ENCODE data around the gene CDSN. TPM values are rescaled to one million over a fixed set of nuclear protein-coding genes. Genes with fewer than 3 reads are reported as not detected.

CDSN gene
- total and polyA plus RNA-seq, 2 of the 4 experiments (the other 2 are of a cell fraction): not detected

DNA sequence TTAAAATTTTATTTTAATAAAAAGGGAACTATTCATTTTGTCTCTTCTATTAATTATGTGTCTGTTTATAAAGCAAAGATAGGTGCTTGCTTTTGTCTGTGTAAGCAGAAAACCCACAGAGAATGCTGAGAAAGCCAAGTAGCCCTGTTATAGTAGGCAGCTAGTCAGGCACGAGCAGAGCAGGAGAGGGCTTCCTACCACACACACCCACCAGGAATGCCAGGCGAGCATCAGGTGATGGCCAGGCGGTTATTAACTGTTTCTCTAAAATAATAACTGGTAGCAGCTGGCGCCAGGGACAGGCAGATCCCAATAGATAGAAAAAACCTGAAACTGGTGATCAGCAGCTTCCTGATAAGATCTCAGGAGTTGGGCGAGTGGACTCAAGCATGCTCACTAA lies 23.6 kb downstream of the CDSN start:
- Histone ChIP-seq H3K23ac (ENCODE audit: low read depth, low read length) (no peak overlapping the region), H2BK120ac (ENCODE audit: low read depth, low read length) (no peak overlapping the region), H2AFZ (replicated peaks; ENCODE audit: low read length, poor library complexity) (no peak overlapping the region), H4K8ac (ENCODE audit: low read depth in 2 of 2, low read length in 2 of 2) (no peak overlapping the region), H2BK15ac (ENCODE audit: low read depth, low read length) (no peak overlapping the region), H3K14ac (replicated peaks; ENCODE audit: low read depth, low read length) (no peak overlapping the region), H3K79me1 (ENCODE audit: low read depth in 1 of 2, low read length in 2 of 2) (no peaks in the 10 kb centered on the region), H3K4me2 (ENCODE audit: low read depth, low read length) (no peak overlapping the region), H3K18ac (ENCODE audit: low read depth, low read length) (no peak overlapping the region), H3K4me1 (ENCODE audit: control insufficient read depth, insufficient read depth, low read length) (no peaks in the 10 kb centered on the region), H3K27me3 (ENCODE audit: control insufficient read depth, insufficient read depth, low read length) (peaks cover 4% of the 10 kb centered on the region), H3K9ac (ENCODE audit: low read depth, low read length) (no peak overlapping the region), H3K9me1 (ENCODE audit: insufficient read depth, low read length) (no peaks in the 10 kb centered on the region), H4K5ac (ENCODE audit: low read depth, low read length) (no peak overlapping the region), H4K20me1 (ENCODE audit: insufficient read depth, low read length) (no peaks in the 10 kb centered on the region), H3K4ac (ENCODE audit: low read depth, low read length) (no peak overlapping the region), H3K9me3 (ENCODE audit: control insufficient read depth, insufficient read depth, low read length) (no peaks in the 10 kb centered on the region), H3K36me3 (ENCODE audit: control insufficient read depth, insufficient read depth, low read length) (no peaks in the 10 kb centered on the region), H2AK9ac (replicated peaks; ENCODE audit: low read depth, low read length, poor library complexity) (no peak overlapping the region), H3K4me3 (ENCODE audit: insufficient read depth, low read depth, low read length) (no peak overlapping the region), H3K27ac (ENCODE audit: insufficient read depth, low read length) (no peak overlapping the region), H3K56ac (ENCODE audit: extremely low read depth, insufficient read depth, low read length) (no peak overlapping the region), H2BK5ac (ENCODE audit: low read depth, low read length, poor library complexity, severe bottlenecking) (no peak overlapping the region), H2BK20ac (ENCODE audit: low read depth, low read length) (no peak overlapping the region), H2AK5ac (ENCODE audit: low read depth, low read length) (no peak overlapping the region), H4K91ac (ENCODE audit: insufficient read depth, low read depth, low read length) (no peak overlapping the region)
- TF ChIP-seq MAFK (IDR thresholded peaks at IDR 0.05; ENCODE audit: low read depth, low read length) (no peak), SMC3 (IDR thresholded peaks at IDR 0.05; ENCODE audit: low read depth, low read length) (no peak), CHD1 (IDR thresholded peaks at IDR 0.05; ENCODE audit: low read depth, low read length) (no peak), MXI1 (IDR thresholded peaks at IDR 0.05; ENCODE audit: borderline replicate concordance, low read depth, low read length) (no peak), CEBPB (IDR thresholded peaks at IDR 0.05; ENCODE audit: low read depth, low read length) (no peak), NFE2L2 (IDR thresholded peaks at IDR 0.05; ENCODE audit: low read depth, low read length) (no peak), MAZ (IDR thresholded peaks at IDR 0.05; ENCODE audit: borderline replicate concordance, low read depth, low read length) (no peak), FOS (IDR thresholded peaks at IDR 0.05; ENCODE audit: low read depth, low read length) (no peak), RFX5 (IDR thresholded peaks at IDR 0.05; ENCODE audit: low read depth, low read length) (no peak), RAD21 (IDR thresholded peaks at IDR 0.05; ENCODE audit: low read length) (no peak)
- TF ChIP-seq, protein P1, sequence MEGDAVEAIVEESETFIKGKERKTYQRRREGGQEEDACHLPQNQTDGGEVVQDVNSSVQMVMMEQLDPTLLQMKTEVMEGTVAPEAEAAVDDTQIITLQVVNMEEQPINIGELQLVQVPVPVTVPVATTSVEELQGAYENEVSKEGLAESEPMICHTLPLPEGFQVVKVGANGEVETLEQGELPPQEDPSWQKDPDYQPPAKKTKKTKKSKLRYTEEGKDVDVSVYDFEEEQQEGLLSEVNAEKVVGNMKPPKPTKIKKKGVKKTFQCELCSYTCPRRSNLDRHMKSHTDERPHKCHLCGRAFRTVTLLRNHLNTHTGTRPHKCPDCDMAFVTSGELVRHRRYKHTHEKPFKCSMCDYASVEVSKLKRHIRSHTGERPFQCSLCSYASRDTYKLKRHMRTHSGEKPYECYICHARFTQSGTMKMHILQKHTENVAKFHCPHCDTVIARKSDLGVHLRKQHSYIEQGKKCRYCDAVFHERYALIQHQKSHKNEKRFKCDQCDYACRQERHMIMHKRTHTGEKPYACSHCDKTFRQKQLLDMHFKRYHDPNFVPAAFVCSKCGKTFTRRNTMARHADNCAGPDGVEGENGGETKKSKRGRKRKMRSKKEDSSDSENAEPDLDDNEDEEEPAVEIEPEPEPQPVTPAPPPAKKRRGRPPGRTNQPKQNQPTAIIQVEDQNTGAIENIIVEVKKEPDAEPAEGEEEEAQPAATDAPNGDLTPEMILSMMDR (conservative IDR thresholded peaks at IDR 0.05; ENCODE audit: low read depth, low read length): no peak
- TF ChIP-seq, protein P2, sequence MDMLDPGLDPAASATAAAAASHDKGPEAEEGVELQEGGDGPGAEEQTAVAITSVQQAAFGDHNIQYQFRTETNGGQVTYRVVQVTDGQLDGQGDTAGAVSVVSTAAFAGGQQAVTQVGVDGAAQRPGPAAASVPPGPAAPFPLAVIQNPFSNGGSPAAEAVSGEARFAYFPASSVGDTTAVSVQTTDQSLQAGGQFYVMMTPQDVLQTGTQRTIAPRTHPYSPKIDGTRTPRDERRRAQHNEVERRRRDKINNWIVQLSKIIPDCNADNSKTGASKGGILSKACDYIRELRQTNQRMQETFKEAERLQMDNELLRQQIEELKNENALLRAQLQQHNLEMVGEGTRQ (IDR thresholded peaks at IDR 0.05; ENCODE audit: low read depth, low read length): no peak
- TF ChIP-seq, protein P3, sequence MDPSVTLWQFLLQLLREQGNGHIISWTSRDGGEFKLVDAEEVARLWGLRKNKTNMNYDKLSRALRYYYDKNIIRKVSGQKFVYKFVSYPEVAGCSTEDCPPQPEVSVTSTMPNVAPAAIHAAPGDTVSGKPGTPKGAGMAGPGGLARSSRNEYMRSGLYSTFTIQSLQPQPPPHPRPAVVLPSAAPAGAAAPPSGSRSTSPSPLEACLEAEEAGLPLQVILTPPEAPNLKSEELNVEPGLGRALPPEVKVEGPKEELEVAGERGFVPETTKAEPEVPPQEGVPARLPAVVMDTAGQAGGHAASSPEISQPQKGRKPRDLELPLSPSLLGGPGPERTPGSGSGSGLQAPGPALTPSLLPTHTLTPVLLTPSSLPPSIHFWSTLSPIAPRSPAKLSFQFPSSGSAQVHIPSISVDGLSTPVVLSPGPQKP (IDR thresholded peaks at IDR 0.05; ENCODE audit: borderline replicate concordance, low read depth, low read length): no peak
- ChIA-PET POLR2A (ENCODE audit: unreplicated experiment) (no interaction called here), CTCF (interaction anchor here (1.2 kb wide), 1 partner anchor 9 kb away, joined by 3 read pairs; no protein-coding TSS in a partner anchor)
- BruUV-seq (replicated peaks): no TSS peak
- dilution Hi-C loops (cut with HindIII; ENCODE audit: low sequenced_read_pairs, unreplicated experiment) (no loop called here), in situ Hi-C loops (cut with MboI; ENCODE audit: low sequenced_read_pairs) (loop anchor here (25.0 kb wide), 1 partner anchor 609 kb away; the partner anchor contains the start of gene HLA-E), intact Hi-C loops (cut with micrococcal nuclease) (no loop called here)
- ATAC-seq (ENCODE audit: low read depth) (no peak), DNase-seq (no peak)
- 90% methylated on average over 2 of the region's 5 CpGs; no CpG with 5 or more reads in 1 of the 2 experiments for WGBS, 2 experiments (ENCODE audit: extremely low coverage in 2 of 2, insufficient read length in 1 of 2)
